OCI-M2 (cell line): ENCODE results near the gene GPER1.

Experiments used
- DNase-seq: peaks from one replicate; lab custom pipeline; 2025; ENCODE audit not compliant: unreplicated experiment; lab: John Stamatoyannopoulos, UW

Gene GPER1

GRCh38 chr7:1086588-1087464, 1.1 kb upstream of the GPER1 start:
- no peak for DNase-seq

DNA sequence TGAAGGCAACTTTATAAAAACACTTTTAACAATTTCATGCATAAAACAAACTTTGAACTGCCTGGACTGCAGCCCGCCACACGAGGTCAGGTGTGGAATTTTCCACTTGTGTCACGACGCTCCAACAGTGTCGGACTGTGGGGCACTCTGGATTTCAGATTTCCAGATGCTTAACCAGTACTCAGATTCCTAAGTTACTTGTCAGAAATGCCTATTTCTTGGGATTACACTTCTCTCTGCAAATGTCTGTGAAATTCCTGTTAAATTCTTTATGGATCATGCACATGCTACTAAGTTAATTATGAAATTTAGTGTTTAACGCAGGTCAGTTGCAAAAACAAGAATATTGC, 473 bp upstream of the GPER1 start:
- no peak for DNase-seq

DNA sequence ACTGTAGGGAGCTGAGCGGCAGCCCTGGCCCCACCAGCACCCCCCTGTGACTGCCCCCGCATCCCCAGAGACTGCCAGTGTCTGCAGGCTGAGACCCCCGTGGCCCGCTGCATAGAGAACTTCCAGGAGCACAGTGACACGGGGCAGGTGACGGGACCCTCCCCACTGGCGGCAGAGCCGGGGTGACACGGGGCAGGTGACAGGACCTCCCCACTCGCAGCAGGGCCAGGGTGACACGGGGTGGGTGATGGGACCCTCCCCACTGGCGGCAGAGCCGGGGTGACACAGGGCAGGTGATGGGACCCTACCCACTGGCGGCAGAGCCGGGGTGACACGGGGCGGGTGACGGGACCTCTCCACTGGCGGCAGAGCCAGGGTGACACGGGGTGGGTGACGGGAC, 2.3 kb downstream of the GPER1 start:
- DNase-seq = no peak

DNA sequence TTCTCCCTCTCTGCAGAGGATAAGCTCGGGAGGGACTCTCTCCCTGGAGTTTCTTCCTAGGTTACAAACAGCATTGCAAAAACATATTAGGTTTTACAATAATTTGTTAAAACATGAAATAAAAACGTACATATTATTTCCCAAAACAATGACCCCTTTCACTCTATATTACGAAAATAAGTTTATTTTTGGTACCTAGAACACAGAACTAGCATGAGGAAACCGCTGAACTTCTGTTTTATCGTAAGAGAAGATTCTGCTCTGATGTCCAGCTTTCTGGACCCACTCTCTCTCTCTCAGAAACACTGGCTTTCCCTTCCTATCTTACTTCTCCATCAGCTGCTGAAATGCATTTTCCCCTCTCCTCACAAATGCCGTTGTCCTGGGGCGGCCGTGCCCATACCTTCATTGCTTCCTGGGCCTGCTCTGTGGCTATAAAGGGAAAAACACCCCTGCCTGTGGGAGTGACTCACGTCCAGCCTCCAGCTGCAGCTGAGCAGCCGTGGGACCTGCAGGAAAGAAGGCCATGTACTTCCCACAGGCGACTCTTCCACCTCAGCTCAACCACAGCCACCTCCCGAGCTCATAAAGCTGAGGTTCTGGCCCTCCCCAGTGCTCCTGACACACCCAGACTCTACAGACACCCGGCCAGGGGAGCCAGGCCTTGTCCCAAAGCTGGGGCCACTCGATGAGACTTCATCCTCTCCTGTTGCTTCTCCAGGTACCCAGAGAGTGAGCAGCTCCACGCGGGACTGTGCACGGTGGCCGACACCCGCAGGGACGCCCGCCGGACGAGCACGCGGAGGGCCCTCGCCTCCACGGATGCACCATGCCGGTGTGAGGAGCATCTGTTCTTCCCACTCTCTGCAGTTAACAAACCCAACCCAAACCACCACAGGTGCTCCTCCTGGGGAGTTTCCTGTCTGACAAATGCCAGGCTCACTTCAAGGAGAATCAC, 3.1 kb downstream of the GPER1 start:
- no peak for DNase-seq

DNA sequence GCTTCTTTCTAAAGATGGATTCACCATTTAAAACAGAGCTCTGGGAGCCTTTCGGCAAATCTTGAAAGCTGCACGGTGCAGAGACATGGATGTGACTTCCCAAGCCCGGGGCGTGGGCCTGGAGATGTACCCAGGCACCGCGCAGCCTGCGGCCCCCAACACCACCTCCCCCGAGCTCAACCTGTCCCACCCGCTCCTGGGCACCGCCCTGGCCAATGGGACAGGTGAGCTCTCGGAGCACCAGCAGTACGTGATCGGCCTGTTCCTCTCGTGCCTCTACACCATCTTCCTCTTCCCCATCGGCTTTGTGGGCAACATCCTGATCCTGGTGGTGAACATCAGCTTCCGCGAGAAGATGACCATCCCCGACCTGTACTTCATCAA, 3.7 kb downstream of the GPER1 start:
- no peak for DNase-seq

GRCh38 chr7:1092161-1092632, 4.3 kb downstream of the GPER1 start:
- no peak for DNase-seq

GRCh38 chr7:1092806-1093501, 5.0 kb downstream of the GPER1 start:
- no peak for DNase-seq

GRCh38 chr7:1093502-1093843, 5.6 kb downstream of the GPER1 start:
- DNase-seq = no peak

- no peak for DNase-seq
Measured at GRCh38 chr7:1093916-1094508, 6.1 kb downstream of the GPER1 start.

DNA sequence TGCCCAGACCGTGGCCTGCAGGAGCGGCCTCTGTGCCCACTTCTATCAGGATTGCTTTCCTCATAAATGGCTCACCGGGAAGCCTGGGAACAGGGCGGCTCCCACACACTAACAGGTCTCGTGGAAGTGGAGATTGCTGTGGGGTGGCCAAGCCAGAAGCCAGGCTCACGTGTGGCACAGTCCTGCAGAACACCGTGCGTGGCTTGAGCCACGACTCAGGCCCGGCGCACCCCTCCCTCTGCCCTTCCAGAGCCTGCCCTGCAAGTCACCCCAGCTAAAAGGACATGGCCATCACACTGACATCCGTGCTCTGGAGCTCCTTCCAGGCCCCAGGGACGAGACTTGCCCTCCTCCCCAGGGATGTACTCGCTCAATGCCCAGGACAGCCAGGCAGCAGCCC, 7.0 kb downstream of the GPER1 start:
- DNase-seq = no peak

GRCh38 chr7:1095621-1096155, 7.8 kb downstream of the GPER1 start:
- no peak for DNase-seq

- DNase-seq = no peak
Measured at GRCh38 chr7:1096156-1097119, 8.5 kb downstream of the GPER1 start.

- DNase-seq = no peak
Measured at GRCh38 chr7:1097120-1097504, 9.2 kb downstream of the GPER1 start.

DNA sequence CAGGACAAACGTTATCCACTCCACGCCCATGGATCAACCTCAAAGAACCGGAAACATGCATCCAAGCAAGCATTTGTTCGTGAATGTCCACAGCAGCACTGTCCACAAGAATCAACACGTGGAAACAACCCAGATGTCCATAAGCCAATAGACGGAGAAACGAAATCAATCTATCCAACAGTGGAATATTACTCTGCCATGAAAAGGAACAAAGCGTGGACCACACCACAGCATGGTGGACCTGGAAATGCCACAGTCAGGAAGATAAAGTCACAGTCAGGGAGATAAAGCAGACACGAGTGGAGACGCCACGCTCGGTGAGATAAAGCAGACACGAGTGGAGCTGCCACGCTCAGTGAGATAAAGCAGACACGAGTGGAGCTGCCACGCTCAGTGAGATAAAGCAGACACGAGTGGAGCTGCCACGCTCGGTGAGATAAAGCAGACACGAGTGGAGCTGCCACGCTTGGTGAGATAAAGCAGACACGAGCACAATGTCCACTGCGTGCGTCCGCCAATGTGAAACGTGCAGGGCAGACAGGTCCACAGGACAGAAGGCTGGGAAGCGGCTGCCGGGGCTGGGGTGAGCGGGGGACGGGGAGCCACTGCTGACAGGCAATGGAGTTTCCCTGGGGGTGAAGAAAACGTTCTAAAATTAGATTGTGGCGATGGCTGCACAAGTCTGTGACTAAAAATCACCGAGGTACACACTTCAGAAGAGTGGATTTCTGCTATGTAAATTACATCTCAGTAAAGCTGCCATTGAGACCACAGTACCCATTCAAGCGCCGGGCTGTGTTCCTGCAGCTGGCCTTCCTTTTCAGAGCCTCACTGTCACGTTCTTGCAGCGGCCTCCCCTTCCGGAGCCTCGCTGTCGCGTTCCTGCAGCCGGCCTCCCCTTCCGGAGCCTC, 10.6 kb downstream of the GPER1 start:
- DNase-seq = no peak

DNA sequence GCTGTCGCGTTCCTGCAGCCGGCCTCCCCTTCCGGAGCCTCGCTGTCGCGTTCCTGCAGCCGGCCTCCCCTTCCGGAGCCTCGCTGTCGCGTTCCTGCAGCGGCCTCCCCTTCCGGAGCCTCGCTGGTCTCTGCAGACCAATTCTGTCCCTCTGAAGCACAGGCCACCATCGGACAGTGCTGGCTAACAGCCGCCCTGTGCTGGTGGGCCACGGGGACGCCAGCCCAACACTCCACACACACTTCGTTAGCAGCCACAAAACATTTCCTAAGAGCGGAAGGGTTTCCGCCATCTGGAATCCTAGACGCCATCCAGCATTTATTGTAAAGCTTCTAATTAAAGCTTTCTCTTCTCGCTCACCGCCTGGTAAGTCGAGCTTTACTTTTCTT, 11.2 kb downstream of the GPER1 start:
- DNase-seq = no peak

DNA sequence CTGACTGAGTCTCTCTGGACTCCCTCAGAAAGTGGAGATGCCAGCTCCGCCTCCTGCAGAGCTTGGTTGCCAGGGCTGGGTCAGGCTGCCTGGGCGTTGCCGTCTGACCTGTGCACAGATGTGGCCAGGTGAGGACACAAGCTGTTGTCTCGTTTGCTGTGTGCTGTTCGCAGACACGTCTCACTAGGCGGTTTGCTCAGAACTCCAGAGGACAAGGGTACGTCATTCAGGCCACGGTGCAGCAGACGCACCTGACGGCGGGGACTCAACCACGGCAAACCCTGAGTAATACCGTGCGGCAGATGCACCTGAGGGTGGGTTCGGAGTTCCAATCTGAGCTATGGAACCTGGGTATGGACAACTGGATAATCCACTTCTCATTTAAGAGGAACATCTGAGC, 11.7 kb downstream of the GPER1 start:
- DNase-seq = no peak

- DNase-seq = no peak
Measured at GRCh38 chr7:1100386-1100785, 12.5 kb downstream of the GPER1 start.

- no peak for DNase-seq
Measured at GRCh38 chr7:1100834-1101562, 13.1 kb downstream of the GPER1 start.
